Retinal pigment epithelial cell (primary cell): ENCODE results near the gene SUCNR1.
A peak's percentile ranks its signal among the peaks of the same experiment; 100 is the strongest.

Experiments used
- DNase-seq: peaks from one replicate; pipeline ENCODE4 v3.0.0-alpha.2; 2010; ENCODE audit warnings: low read depth
- H3K4me3 ChIP-seq: 2 replicates; pipeline ENCODE4 v1.5.1; 2011; ENCODE audit warnings: mild to moderate bottlenecking, low read length, control low read depth, moderate library complexity
- TF ChIP-seq, protein P1 (sequence below): conservative IDR thresholded peaks from 2 replicates; pipeline ENCODE4 v1.5.1; 2011; ENCODE audit warnings: low read depth, low read length, control low read depth, inconsistent platforms

Gene SUCNR1

DNA sequence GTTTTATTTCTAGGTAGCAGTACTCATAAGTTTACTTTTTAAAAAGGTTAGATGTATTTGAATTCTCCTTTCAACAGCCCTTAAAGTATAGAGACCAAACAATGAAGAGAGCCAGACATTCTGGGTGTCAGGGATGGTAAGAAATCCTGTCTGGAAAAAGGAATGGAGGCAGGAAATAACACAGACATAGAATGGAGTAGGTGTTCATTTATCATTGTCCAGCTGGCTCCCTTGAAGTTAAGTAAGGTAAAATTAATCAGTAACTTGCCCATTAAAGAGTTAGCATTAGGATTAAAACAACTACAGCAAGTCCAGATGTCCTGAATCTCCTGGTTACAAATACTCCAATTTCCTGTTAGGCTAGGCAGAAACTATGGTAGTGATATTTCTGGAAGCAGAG, 13.5 kb upstream of the SUCNR1 start:
- TF ChIP-seq, protein P1, sequence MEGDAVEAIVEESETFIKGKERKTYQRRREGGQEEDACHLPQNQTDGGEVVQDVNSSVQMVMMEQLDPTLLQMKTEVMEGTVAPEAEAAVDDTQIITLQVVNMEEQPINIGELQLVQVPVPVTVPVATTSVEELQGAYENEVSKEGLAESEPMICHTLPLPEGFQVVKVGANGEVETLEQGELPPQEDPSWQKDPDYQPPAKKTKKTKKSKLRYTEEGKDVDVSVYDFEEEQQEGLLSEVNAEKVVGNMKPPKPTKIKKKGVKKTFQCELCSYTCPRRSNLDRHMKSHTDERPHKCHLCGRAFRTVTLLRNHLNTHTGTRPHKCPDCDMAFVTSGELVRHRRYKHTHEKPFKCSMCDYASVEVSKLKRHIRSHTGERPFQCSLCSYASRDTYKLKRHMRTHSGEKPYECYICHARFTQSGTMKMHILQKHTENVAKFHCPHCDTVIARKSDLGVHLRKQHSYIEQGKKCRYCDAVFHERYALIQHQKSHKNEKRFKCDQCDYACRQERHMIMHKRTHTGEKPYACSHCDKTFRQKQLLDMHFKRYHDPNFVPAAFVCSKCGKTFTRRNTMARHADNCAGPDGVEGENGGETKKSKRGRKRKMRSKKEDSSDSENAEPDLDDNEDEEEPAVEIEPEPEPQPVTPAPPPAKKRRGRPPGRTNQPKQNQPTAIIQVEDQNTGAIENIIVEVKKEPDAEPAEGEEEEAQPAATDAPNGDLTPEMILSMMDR = no peak
- H3K4me3 ChIP-seq = no peak overlapping the region
- no peak for DNase-seq

DNA sequence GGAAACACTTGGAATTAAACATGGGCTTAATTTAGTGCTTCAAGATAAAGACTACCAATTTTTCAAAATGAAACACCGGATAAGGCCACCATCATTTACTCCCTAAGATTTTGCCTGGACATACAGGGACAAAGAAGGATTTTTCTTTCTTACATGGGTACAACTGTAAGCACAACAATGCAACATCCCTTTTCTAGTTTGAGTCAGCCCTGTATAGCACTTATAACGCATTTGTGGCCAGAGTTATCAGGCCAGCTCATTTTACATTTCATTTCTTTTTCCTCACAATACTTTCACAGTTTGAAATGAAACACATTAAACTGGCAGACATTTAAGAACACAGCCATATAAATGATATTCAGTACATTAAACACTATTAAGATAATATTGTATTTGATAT, 9.8 kb upstream of the SUCNR1 start:
- no peak for DNase-seq
- TF ChIP-seq, protein P1 = no peak

DNA sequence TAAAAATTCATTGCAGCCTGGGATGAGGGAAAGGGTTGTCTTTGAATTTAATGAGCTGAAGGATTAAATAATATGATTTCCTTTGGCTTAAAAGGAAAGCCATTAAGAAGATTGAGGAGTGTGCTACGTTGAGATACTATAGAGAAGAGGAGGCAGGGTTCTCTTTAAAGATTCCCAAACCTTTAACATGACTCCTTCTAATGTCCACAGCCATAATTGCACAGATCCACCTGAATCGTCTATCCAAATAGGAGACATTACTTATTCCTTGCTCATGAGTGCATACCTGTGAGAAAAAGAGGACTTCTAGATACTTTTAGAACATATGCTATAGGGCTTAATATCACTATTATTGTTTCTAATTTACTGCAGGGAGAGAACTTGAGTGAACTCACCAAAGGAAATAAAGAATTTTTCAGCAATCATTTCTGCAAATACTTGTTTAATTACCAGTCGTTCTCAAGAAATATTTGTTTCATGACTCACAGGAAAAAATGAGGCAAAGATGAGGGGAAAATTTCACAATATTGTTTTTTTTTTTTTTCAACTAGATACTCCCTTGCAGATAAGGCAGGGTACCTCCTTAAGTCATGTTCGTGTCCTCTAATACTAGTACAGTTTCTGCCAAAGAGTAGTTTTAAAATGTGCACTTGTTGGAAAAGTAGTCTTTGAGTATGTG, 8.9 kb upstream of the SUCNR1 start:
- DNase-seq = peak; percentile 46
- H3K4me3 ChIP-seq = no peak overlapping the region
- TF ChIP-seq, protein P1 = no peak

More for the DNA sequence above, 9.8 kb upstream of the SUCNR1 start:
- no peak overlapping the region for H3K4me3 ChIP-seq

DNA sequence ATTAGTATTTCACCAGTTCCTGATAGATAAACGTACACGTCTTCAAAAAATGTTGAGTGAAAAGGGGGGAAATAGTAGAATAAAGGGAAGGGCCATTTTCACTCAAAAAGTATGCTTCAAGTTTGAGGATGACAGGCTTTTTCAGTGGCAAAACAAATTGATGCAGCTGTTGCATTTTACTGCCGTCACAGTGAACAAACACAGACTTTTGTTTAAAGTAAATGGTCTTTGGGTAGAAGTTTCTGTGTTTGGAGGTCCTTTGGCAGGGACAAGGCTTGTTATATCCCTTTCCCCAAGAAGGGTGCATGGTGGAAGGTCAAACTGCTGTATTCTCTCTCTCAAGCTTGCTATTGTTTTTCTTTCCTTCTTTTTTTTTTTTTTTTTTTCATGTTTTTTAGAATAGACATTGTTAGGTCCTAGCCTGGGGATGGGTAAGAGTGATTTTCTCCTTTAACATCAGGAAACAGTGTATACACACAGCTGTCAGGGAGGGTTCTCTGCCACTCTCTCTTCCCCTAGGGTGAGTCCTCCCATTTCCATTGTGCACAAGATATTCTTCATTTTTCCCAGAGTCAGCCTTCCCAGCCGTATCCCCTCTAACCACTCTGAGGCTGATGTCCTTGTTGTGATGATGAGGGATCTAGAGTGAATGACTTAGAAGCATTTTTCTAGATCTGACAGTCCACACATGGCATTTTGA, 6.6 kb upstream of the SUCNR1 start:
- H3K4me3 ChIP-seq = no peak overlapping the region
- no peak for DNase-seq
- TF ChIP-seq, protein P1 = no peak

DNA sequence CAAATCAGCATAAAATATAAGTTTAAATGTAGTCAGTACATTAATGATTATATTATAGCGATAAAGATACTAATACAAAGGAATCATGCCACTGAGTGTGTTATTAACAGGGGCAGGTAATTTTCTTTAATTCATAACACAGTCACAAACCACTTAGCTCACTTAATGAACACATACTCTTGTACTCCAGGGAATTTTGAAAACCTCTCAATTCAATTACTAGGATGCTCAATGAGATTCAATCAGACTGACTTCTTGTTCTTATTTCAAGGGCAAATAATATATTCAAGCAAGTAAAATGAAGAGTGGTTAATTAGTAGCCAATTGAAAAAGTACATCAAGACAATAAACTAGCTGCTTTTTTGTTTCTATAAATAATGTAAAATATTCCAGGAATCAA, 5.8 kb upstream of the SUCNR1 start:
- TF ChIP-seq, protein P1 = no peak
- no peak overlapping the region for H3K4me3 ChIP-seq
- no peak for DNase-seq

DNA sequence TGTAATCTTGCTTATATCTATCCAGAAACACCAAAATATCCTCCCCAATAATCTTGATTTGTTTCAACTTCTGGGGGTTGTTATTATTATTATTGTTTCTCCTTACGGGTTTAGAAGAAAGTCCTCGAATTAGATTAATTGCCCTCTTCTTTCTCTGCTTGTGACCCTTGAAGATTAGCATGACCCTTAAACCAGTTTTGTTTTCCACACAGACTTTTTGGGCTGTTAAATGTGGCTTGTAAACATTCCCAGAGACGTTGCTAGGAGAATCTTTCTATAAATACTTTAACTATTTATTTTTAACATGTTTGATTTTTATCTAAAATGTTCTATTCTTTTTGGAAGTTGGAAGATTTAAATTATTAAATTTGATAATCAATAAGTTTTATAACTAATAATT, 4.3 kb upstream of the SUCNR1 start:
- H3K4me3 ChIP-seq = no peak overlapping the region
- TF ChIP-seq, protein P1 = no peak
- no peak for DNase-seq
